Measurements from ENCODE around the gene NAV2.
"Not testable (repeated sequence)": the region's sequence is repeated elsewhere in the genome, so short reads cannot be mapped to it uniquely, and the experiment has no call there.

The NAV2 gene

GRCh38 chr11:19924716-19925115 lies 212.1 kb downstream of the NAV2 start:
- no peak for TF ChIP-seq CTCF (IDR thresholded peaks at IDR 0.05; ENCODE audit: borderline replicate concordance, control extremely low read depth, extremely low read depth, insufficient read depth, missing control alignments)
- in situ Hi-C loops (cut with MboI; ENCODE audit: low sequenced_read_pairs, unreplicated experiment), result no loop called here
- no peak for DNase-seq (ENCODE audit: low spot score)

- in situ Hi-C loops (cut with MboI; ENCODE audit: low sequenced_read_pairs, unreplicated experiment); DNase-seq (ENCODE audit: low spot score): not testable (repeated sequence)
Observed at GRCh38 chr11:19927403-19927802, 214.8 kb downstream of the NAV2 start.

- no peak for TF ChIP-seq CTCF (IDR thresholded peaks at IDR 0.05; ENCODE audit: borderline replicate concordance, control extremely low read depth, extremely low read depth, insufficient read depth, missing control alignments)
- in situ Hi-C loops (cut with MboI; ENCODE audit: low sequenced_read_pairs, unreplicated experiment), result no loop called here
- DNase-seq (ENCODE audit: low spot score), result no peak
Observed at GRCh38 chr11:19929147-19929546, 216.5 kb downstream of the NAV2 start.

GRCh38 chr11:19929655-19930054 lies 217.0 kb downstream of the NAV2 start:
- TF ChIP-seq CTCF (IDR thresholded peaks at IDR 0.05; ENCODE audit: borderline replicate concordance, control extremely low read depth, extremely low read depth, insufficient read depth, missing control alignments), result no peak
- DNase-seq (ENCODE audit: low spot score), result no peak
- in situ Hi-C loops (cut with MboI; ENCODE audit: low sequenced_read_pairs, unreplicated experiment), result no loop called here

- TF ChIP-seq CTCF (IDR thresholded peaks at IDR 0.05; ENCODE audit: borderline replicate concordance, control extremely low read depth, extremely low read depth, insufficient read depth, missing control alignments), result no peak
- no peak for DNase-seq (ENCODE audit: low spot score)
- in situ Hi-C loops (cut with MboI; ENCODE audit: low sequenced_read_pairs, unreplicated experiment), result no loop called here
Observed at GRCh38 chr11:19931141-19931770, 218.6 kb downstream of the NAV2 start.

GRCh38 chr11:19931771-19932369 lies 219.2 kb downstream of the NAV2 start:
- in situ Hi-C loops (cut with MboI; ENCODE audit: low sequenced_read_pairs, unreplicated experiment), result no loop called here

More at GRCh38 chr11:19931771-19932369, 219.2 kb downstream of the NAV2 start:
- no peak for DNase-seq (ENCODE audit: low spot score)
- TF ChIP-seq CTCF (IDR thresholded peaks at IDR 0.05; ENCODE audit: borderline replicate concordance, control extremely low read depth, extremely low read depth, insufficient read depth, missing control alignments), result no peak
